LNCAP (cell line): ENCODE measurements around the gene ESPNL.

ENCODE experiments used
- TF ChIP-seq, protein P1 (sequence below): fragments of 450-650 bp; IDR thresholded peaks from 2 replicates; pipeline ENCODE4 v1.5.1; 2017; ENCODE audit warnings: mild to moderate bottlenecking

Gene ESPNL

DNA sequence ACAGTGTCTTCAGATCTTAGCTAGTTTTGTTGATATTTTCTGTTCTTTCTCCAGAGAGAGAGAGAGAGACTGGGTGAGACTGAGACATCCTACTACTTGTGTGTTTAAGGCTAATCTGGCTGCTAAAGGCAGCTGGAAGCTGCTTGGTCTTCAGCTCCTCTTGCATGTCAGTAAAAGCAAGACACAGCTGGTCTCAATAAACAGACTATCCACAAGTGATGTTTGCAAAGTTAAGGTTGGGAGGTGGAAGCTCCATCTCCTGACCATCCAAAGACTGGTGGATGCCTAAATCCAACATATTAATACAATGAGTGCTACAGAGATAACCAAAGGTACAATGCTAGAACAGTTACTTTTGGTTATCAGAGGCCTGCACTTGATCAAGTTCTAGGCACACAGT lies 76.5 kb downstream of the ESPNL start:
- TF ChIP-seq, protein P1, sequence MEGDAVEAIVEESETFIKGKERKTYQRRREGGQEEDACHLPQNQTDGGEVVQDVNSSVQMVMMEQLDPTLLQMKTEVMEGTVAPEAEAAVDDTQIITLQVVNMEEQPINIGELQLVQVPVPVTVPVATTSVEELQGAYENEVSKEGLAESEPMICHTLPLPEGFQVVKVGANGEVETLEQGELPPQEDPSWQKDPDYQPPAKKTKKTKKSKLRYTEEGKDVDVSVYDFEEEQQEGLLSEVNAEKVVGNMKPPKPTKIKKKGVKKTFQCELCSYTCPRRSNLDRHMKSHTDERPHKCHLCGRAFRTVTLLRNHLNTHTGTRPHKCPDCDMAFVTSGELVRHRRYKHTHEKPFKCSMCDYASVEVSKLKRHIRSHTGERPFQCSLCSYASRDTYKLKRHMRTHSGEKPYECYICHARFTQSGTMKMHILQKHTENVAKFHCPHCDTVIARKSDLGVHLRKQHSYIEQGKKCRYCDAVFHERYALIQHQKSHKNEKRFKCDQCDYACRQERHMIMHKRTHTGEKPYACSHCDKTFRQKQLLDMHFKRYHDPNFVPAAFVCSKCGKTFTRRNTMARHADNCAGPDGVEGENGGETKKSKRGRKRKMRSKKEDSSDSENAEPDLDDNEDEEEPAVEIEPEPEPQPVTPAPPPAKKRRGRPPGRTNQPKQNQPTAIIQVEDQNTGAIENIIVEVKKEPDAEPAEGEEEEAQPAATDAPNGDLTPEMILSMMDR: no peak

- TF ChIP-seq, protein P1: no peak
Measured at GRCh38 chr2:238180554-238180953, 80.4 kb downstream of the ESPNL start.

GRCh38 chr2:238182362-238182761 lies 82.2 kb downstream of the ESPNL start:
- TF ChIP-seq, protein P1: no peak
